Lung (tissue), 12 donors: ENCODE measurements around the gene NUFIP1. TPM values are rescaled to one million over a fixed set of nuclear protein-coding genes. Genes with fewer than 3 reads are reported as not detected.

Experiments used
- ATAC-seq: fragments of 200-7000 bp; cut with Tn5 transposase; one replicate; pipeline ENCODE4 v1.9.1; 2020; ENCODE audit warnings: moderate number of reproducible peaks; ENCODE audit not compliant: insufficient read depth, low FRiP score
- DNase-seq, 3 donors: peaks; one replicate each; pipeline ENCODE4 v3.0.0-alpha.2; 2013 to 2017
- H3K27ac ChIP-seq, 2 donors: one replicate each; pipeline ENCODE4 v1.5.1; 2013; ENCODE audit warnings: mild to moderate bottlenecking in 2 of 2, moderate library complexity in 2 of 2, control low read depth in 1 of 2, inconsistent platforms in 1 of 2, low read depth in 1 of 2, low read length in 1 of 2
- H3K27me3 ChIP-seq, 3 donors: one replicate each; pipeline ENCODE4 v1.5.1; 2013; ENCODE audit warnings: low read length in 2 of 3; ENCODE audit not compliant: control insufficient read depth in 3 of 3, insufficient read depth in 3 of 3
- H3K36me3 ChIP-seq, 4 donors: one replicate each; pipeline ENCODE4 v1.5.1; 2013; ENCODE audit warnings: low read length in 4 of 4, mild to moderate bottlenecking in 1 of 4, moderate library complexity in 1 of 4; ENCODE audit not compliant: control insufficient read depth in 4 of 4, insufficient read depth in 4 of 4
- H3K4me1 ChIP-seq, 5 donors: one replicate each; pipeline ENCODE4 v1.5.1; 2013; ENCODE audit warnings: low read length in 5 of 5, mild to moderate bottlenecking in 2 of 5, moderate library complexity in 1 of 5; ENCODE audit not compliant: control insufficient read depth in 5 of 5, insufficient read depth in 5 of 5
- H3K4me3 ChIP-seq: one replicate; pipeline ENCODE4 v1.5.1; 2013; ENCODE audit warnings: mild to moderate bottlenecking, control low read depth, moderate library complexity
- H3K9ac ChIP-seq, 2 donors: one replicate each; pipeline ENCODE4 v1.5.1; 2013; ENCODE audit warnings: low read length in 2 of 2, control low read depth in 1 of 2; ENCODE audit not compliant: insufficient read depth in 1 of 2
- H3K9me3 ChIP-seq, 4 donors: one replicate each; pipeline ENCODE4 v1.5.1; 2013; ENCODE audit warnings: low read length in 3 of 4, mild to moderate bottlenecking in 1 of 4, moderate library complexity in 1 of 4; ENCODE audit not compliant: control insufficient read depth in 4 of 4, insufficient read depth in 3 of 4
- WGBS, 2 donors: extraction: QIAGEN DNeasy Blood & Tissue Kit; methylation state at CpG; one replicate each; pipeline ENCODE4 v1.1.7; 2013; 5-methylcytosine and 5-hydroxymethylcytosine counted together
- polyA plus RNA-seq, 2 donors: library from polyadenylated mRNA; stranded (reverse); fragments of 200-250 nt; gene quantifications; one replicate each; pipeline ENCODE4 v1.2.1, GENCODE V29; 2013
- total RNA-seq, 2 donors: library from RNA; depleted of rRNA in 1 of 2; stranded (reverse); fragments of >200 nt in 1 of 2; gene quantifications; one replicate each; pipeline ENCODE4 v1.2.1, GENCODE V29; 2014 to 2021
- TF ChIP-seq, protein P1 (sequence below): IDR thresholded peaks from 2 replicates; pipeline ENCODE4 v1.5.1; 2012; ENCODE audit warnings: mild to moderate bottlenecking; ENCODE audit errors: control extremely low read depth, extremely low read depth
- donor health status: control.
- donor health status: control.
- donor health status: Bipolar disorder and iron deficiency.
- donor health status: healthy.
- donor health status: DM: yes; HTN: yes; CAD: no.

The NUFIP1 gene
- total and polyA plus RNA-seq, 4 donors = 2.9 to 5.0 (median 3.5) TPM

DNA sequence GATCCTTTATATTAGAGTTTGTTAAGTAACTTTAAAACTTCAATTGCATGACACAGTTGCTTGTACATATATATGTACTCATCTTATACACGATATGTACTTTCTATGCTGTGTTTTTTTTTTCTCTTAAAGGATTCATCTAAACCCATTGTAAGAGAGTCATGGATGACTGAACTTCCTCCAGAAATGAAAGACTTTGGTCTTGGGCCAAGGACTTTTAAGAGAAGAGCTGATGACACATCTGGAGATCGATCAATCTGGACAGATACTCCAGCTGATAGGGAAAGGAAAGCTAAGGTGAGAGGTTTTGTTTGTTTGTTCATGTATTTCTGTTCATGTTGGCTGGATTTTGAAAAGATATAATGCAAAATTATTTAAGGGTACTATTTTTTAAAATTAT is 26.0 kb upstream of the NUFIP1 start:
- H3K27me3 ChIP-seq = no peaks in the 10 kb centered on the region
- 91 to 95% methylated on average over 2 of the region's 2 CpGs for WGBS, 2 donors
- ATAC-seq = no peak
- no peaks in the 10 kb centered on the region for H3K4me1 ChIP-seq
- TF ChIP-seq, protein P1, sequence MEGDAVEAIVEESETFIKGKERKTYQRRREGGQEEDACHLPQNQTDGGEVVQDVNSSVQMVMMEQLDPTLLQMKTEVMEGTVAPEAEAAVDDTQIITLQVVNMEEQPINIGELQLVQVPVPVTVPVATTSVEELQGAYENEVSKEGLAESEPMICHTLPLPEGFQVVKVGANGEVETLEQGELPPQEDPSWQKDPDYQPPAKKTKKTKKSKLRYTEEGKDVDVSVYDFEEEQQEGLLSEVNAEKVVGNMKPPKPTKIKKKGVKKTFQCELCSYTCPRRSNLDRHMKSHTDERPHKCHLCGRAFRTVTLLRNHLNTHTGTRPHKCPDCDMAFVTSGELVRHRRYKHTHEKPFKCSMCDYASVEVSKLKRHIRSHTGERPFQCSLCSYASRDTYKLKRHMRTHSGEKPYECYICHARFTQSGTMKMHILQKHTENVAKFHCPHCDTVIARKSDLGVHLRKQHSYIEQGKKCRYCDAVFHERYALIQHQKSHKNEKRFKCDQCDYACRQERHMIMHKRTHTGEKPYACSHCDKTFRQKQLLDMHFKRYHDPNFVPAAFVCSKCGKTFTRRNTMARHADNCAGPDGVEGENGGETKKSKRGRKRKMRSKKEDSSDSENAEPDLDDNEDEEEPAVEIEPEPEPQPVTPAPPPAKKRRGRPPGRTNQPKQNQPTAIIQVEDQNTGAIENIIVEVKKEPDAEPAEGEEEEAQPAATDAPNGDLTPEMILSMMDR = no peak
- no peak overlapping the region for H3K27ac ChIP-seq
- no peak overlapping the region for H3K9ac ChIP-seq
- no peak for DNase-seq
- no peak overlapping the region for H3K4me3 ChIP-seq
- no peaks in the 10 kb centered on the region for H3K9me3 ChIP-seq
- peaks cover 9 to 34% (median 20%) of the 10 kb centered on the region in 4 donors for H3K36me3 ChIP-seq

DNA sequence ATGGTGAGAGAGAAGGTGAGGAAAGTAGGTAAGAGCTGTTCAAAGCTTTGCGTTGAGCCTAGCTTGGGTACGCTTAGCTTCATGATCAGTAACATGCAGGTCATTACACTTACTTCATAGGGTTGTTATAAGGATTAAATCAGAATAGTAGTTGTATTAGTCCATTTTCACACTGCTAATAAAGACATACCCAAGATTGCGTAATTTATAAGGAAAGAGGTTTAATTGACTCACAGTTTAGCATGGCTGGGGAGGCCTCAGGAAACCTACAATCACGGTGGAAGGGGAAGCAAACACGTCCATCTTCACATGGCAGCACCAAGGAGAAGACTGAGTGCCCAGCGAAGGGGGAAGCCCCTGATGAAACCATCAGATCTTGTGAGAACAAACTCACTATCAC is 21.9 kb upstream of the NUFIP1 start:
- peaks cover 19 to 49% (median 23%) of the 10 kb centered on the region in 4 donors for H3K36me3 ChIP-seq
- 78 to 86% methylated on average over 6 of the region's 6 CpGs for WGBS, 2 donors
- no peaks in the 10 kb centered on the region for H3K4me1 ChIP-seq
- H3K27ac ChIP-seq = no peak overlapping the region
- TF ChIP-seq, protein P1 = no peak
- no peak overlapping the region for H3K9ac ChIP-seq
- ATAC-seq = no peak
- no peak for DNase-seq
- no peaks in the 10 kb centered on the region for H3K27me3 ChIP-seq
- no peaks in the 10 kb centered on the region for H3K9me3 ChIP-seq
- H3K4me3 ChIP-seq = no peak overlapping the region

DNA sequence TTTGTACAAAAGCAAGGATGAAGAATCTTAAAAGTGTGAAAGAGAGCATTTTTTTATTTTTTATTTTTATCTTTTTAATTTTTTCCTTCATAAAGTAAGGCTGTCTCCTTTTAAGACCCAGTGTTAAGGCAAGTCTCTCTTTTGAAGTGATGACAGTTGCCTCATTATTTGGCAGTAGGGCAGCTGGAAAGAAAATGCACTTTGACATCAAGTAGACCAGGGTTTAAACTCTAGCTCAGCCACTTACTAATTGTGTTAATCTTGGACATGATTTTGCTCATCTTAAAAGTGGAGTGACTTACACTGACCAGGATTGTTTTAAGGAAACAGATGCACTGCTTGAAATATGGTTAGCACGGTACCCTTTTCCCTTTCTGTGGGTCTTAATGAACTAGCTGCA is 18.6 kb upstream of the NUFIP1 start:
- Histone ChIP-seq H3K9ac (no peak overlapping the region), H3K36me3 (peaks cover 13 to 43% (median 25%) of the 10 kb centered on the region in 4 donors), H3K4me3 (no peak overlapping the region), H3K9me3 (no peaks in the 10 kb centered on the region), H3K27me3 (no peaks in the 10 kb centered on the region), H3K4me1 (no peaks in the 10 kb centered on the region), H3K27ac (no peak overlapping the region)
- no peak for ATAC-seq
- TF ChIP-seq, protein P1 = no peak
- 95 to 97% methylated on average over 1 of the region's 1 CpG for WGBS, 2 donors
- DNase-seq = no peak

DNA sequence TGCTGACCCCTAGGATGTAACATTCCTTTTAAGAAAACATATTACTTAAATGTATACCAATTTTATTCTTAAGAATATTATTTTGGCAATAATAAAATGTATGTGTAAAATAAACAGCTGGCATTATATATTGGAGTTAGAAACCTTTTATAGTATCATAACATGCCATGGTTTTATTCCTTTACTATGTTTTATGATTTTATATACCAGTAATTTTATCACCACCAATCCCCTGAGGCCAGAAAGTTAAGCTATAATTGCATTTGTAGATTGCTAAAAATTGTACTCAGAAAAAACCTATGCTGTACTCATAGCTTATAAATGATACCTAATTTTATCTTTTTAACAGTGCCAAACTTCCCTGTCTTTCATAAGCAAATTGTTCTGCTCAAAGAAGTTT is 18.0 kb upstream of the NUFIP1 start:
- DNase-seq (no peak), ATAC-seq (no peak)
- Histone ChIP-seq H3K27ac (no peak overlapping the region), H3K27me3 (no peaks in the 10 kb centered on the region), H3K36me3 (peaks cover 10 to 45% (median 29%) of the 10 kb centered on the region in 4 donors), H3K9ac (no peak overlapping the region), H3K9me3 (no peaks in the 10 kb centered on the region), H3K4me3 (no peak overlapping the region), H3K4me1 (no peaks in the 10 kb centered on the region)
- TF ChIP-seq, protein P1 = no peak
